ENCODE measurements around the gene CHST15.

The CHST15 gene

GRCh38 chr10:124027031-124027611 is 66.3 kb downstream of the CHST15 start:
- no peak for DNase-seq

- DNase-seq = no peak
Measured at GRCh38 chr10:124026589-124026939, 66.8 kb downstream of the CHST15 start.

GRCh38 chr10:124025660-124026588 is 67.5 kb downstream of the CHST15 start:
- DNase-seq = no peak

- DNase-seq = no peak
Measured at GRCh38 chr10:124025152-124025551, 68.2 kb downstream of the CHST15 start.

GRCh38 chr10:124022066-124022465 is 71.3 kb downstream of the CHST15 start:
- no peak for DNase-seq

GRCh38 chr10:124020981-124021815 is 72.2 kb downstream of the CHST15 start:
- no peak for DNase-seq

GRCh38 chr10:124019886-124020797 is 73.3 kb downstream of the CHST15 start:
- DNase-seq = no peak

GRCh38 chr10:124018886-124019525 is 74.4 kb downstream of the CHST15 start:
- no peak for DNase-seq

GRCh38 chr10:124017729-124018128 is 75.7 kb downstream of the CHST15 start:
- no peak for DNase-seq

GRCh38 chr10:124016804-124017375 is 76.5 kb downstream of the CHST15 start:
- no peak for DNase-seq

- DNase-seq = no peak
Measured at GRCh38 chr10:124015991-124016390, 77.4 kb downstream of the CHST15 start.

- DNase-seq = no peak
Measured at GRCh38 chr10:124014416-124015154, 78.8 kb downstream of the CHST15 start.

GRCh38 chr10:124013916-124014315 is 79.5 kb downstream of the CHST15 start:
- no peak for DNase-seq

- DNase-seq = no peak
Measured at GRCh38 chr10:124012991-124013390, 80.4 kb downstream of the CHST15 start.

GRCh38 chr10:124012583-124012982 is 80.8 kb downstream of the CHST15 start:
- DNase-seq = no peak

- DNase-seq = no peak
Measured at GRCh38 chr10:124012066-124012465, 81.3 kb downstream of the CHST15 start.

GRCh38 chr10:124011464-124011863 is 81.9 kb downstream of the CHST15 start:
- DNase-seq = no peak

- no peak for DNase-seq
Measured at GRCh38 chr10:124010563-124011131, 82.8 kb downstream of the CHST15 start.

- DNase-seq = no peak
Measured at GRCh38 chr10:124010024-124010423, 83.4 kb downstream of the CHST15 start.
